Left colon (tissue), 2 donors: ENCODE measurements around the gene LRMDA. TPM values are rescaled to one million over a fixed set of nuclear protein-coding genes. Genes with fewer than 3 reads are reported as not detected.

Source experiments
- ATAC-seq: fragments of 200-7000 bp; cut with Tn5 transposase; one replicate; pipeline ENCODE4 v1.9.1; 2020; ENCODE audit warnings: mild to moderate bottlenecking, moderate library complexity
- DNase-seq, 2 donors: peaks; one replicate each; pipeline ENCODE4 v3.0.0-alpha.2; 2020
- intact Hi-C, 2 donors: fragments of 100-400 bp; cut with DNase I in 1 of 2; cut with micrococcal nuclease in 1 of 2; formaldehyde crosslinking; loops; one replicate each; pipeline versions ENCODE4 v1.11.2 to v1.14.0; 2022; cut with DNase I, micrococcal nuclease
- total RNA-seq, 2 donors: library from RNA; stranded (reverse); fragmentation: NEBNext Ultra II Directional; extraction: Animal tissue kit (Norgen Biotek cat#: 25700); gene quantifications; one replicate each; pipeline ENCODE4 v1.2.1, GENCODE V29; 2021
- donor health status: DM: no; HTN: no; CAD: no.
- donor health status: DM: yes; HTN: yes; CAD: no.

LRMDA gene
- total RNA-seq, 2 donors from 2014 or later: 8.1 to 10.6 TPM

- intact Hi-C loops: no loop called here
- DNase-seq (no peak), ATAC-seq (no peak)
These were observed 972.5 kb downstream of the LRMDA start for GRCh38 chr10:76403912-76404311.

DNA sequence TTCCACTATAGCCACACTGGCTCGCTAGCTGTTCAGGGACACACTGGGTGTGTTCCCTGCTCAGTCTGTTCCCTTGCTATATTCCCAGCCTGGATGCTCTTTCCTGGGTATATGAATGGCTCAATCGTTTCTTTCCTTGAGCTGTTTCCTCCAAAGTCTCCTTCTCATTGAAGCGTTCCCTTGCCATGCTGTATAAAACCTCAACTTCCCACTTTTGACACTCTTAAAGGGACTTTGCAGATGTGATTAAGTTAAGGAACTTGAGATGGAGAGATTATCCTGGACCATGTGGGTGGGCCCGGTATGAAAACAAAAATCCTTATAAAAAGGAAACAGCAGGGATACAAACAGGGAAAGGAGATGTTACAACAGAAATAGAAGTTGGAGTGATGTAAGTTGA lies 973.1 kb downstream of the LRMDA start:
- no peak for DNase-seq
- no peak for ATAC-seq
- intact Hi-C loops: no loop called here

- intact Hi-C loops: no loop called here
- ATAC-seq (no peak), DNase-seq (no peak)
These were observed 974.5 kb downstream of the LRMDA start for GRCh38 chr10:76405922-76406321.

- intact Hi-C loops: no loop called here
These were observed 977.2 kb downstream of the LRMDA start for GRCh38 chr10:76408646-76409045.

DNA sequence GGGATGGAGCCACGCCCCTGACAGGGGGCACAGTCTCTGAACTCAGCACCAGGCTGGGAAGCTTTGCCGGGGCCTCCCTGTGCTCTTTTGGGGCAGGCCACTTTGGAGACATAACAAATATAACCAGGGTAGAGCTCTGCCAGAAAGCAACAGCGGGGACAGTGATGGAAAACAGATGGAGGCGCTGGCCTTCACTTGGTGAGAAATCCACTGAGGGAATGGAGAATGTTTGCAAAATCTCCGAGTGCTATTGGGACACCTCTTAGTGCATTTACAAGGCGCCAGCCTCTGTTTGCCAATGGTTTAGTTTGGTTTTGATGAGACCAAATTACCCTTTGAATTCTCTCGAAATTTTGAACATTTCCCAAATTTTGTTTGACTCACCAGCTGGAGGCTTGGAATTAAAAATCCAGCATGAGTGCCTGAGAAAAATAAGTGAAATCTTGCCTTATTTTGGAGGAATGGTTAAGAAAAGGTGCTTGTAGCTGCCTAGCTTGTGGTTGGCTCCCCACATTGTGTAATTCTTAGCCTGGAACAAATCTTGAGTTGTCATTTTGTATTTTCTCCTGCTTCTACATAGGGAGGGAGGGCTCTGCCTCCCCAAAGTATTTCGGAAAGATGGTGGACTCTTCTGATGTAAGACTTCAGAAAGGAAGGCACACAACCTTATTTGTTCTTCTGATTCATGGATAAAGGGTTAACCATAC lies 980.5 kb downstream of the LRMDA start:
- DNase-seq (peak in 1 of 2 donors; percentile 35), ATAC-seq (no peak)
- intact Hi-C loops: no loop called here

More at GRCh38 chr10:76408646-76409045, 977.2 kb downstream of the LRMDA start:
- ATAC-seq: no peak
- DNase-seq: no peak

DNA sequence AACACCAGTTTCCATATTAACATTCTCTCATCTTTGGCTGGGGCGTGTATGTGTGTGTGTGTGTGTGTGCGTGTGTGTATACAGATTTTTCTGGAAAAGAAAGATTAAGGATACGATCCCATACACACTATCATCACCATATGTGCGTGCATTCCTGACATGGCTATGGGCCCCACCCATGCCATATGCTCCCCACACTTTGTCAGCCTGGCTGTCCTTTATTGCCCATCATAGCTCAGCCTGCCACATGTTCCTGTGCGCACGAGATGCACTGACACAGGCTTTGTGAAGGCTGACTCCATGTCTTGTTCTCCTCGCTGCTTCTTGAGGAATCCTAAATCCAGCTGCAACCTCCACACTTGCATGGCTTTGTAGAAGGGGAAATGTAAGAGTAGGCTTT lies 984.1 kb downstream of the LRMDA start:
- intact Hi-C loops: no loop called here
- DNase-seq (peak; percentile 42 to 45), ATAC-seq (peak; percentile 92)

DNA sequence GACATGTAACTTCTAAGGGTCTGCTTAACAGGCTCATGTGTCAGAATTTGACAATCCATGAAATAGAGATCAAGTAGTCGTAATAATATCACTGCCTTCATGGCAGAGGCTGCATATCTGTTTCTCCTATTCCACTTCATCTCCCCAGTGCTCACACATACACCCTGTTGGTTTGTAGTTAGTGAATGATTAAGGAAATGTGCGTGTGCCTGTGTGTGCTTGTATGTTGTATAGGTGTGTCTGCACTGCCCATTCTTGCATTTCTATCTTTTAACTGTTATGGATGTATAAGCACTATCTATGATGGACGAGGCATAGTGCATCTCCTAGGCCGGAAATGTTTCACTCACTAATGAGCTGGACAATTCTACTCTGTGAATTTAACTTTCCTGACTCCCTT lies 985.2 kb downstream of the LRMDA start:
- intact Hi-C loops: no loop called here
- ATAC-seq (peak; percentile 67), DNase-seq (no peak)

GRCh38 chr10:76420725-76421124 lies 989.3 kb downstream of the LRMDA start:
- no peak for DNase-seq
- intact Hi-C loops: no loop called here
- peak; percentile 81 for ATAC-seq

DNA sequence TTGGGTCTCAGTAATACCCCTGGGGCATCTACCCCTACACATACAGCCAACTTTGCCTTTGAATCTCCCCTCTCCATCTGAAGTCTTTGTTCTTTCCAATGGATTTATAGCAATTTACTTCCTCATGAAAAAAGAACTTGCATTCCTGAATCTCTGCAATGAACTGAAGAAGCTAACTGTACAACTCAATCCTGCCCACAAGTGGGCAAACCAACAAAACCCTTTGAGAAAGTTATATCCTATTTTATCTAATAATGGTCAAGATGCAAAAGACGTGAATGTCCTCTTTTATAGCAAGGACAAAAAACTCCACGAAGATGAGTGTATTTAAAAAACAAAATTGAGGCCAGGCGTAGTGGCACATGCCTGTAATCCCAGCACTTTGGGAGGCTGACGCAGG lies 991.3 kb downstream of the LRMDA start:
- DNase-seq (no peak), ATAC-seq (no peak)
- intact Hi-C loops: no loop called here

GRCh38 chr10:76428551-76429367 lies 997.3 kb downstream of the LRMDA start:
- ATAC-seq: no peak
- intact Hi-C loops: no loop called here
- no peak for DNase-seq

- ATAC-seq (no peak), DNase-seq (no peak)
- intact Hi-C loops: no loop called here
These were observed 998.1 kb downstream of the LRMDA start for GRCh38 chr10:76429368-76430060.

- intact Hi-C loops: no loop called here
- DNase-seq (no peak), ATAC-seq (no peak)
These were observed 998.7 kb downstream of the LRMDA start for GRCh38 chr10:76430061-76430645.

DNA sequence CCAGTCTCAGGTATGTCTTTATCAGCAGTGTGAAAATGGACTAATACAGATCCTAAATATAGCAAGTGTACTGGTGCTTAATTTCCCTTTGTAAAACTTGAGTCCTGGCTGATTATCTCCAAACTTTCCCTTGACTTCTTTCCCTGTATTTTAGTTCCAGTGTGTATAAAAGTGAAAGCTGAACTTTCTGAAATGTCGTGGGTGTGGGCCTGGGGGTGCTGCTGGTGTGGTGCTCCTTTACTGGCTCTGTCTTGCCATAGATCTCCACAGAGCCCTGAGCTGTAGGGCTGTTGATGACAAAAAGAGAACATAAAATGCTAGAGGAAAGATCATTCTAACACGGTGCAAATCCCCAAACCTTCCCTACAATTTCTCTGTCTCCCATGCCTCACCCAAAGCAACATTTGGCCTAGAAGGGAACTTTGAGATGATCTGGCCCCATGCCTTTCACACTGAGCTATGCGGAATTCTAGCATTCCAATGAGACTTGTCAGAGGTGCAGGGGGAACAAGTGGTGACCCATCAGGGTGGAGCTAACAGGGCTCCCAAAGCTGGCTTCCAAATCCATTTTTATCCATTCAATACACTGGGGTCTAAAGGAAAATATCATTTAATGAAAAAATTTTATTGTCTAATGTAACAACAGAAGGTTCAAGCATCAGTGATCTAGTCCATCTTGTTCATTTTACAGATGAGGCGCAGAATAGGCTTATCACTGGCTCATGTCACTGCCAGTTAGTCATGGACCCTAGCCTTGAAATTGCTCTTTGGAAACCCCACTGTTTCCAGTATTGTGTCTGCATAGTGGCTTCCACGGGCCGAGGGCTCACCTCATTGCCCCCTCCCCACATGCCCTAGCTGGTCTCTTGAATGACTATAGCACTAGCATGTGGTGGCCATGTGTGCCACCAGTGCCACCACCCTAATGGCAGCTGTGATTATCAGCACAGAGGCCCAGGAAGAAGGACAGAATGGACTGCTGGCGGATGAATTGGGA lies 1000.9 kb downstream of the LRMDA start:
- intact Hi-C loops: no loop called here
- ATAC-seq: no peak
- DNase-seq: no peak

GRCh38 chr10:76433161-76434005 lies 1002.0 kb downstream of the LRMDA start:
- ATAC-seq (no peak), DNase-seq (no peak)

DNA sequence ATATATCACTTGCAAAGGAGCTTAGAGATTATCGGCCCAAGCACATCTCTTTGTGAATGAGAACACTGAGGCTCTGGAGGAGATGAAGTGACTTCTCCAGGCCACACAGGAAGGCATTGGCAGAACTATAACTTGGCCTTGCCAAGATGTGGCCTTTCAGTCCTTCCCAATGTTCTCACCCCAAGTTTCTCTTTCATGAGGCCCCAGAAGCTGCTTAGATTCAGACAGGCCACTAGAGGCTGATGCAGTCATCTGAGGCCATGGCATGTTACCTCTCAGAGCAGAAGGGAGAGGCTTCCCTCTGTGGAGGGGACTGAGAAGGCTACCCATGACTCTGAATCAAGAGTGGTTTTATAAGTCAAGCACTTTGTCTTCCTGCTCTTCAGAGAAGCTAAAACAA lies 1003.7 kb downstream of the LRMDA start:
- no peak for ATAC-seq
- DNase-seq: no peak
- intact Hi-C loops: no loop called here

More at GRCh38 chr10:76433161-76434005, 1002.0 kb downstream of the LRMDA start:
- intact Hi-C loops: no loop called here

DNA sequence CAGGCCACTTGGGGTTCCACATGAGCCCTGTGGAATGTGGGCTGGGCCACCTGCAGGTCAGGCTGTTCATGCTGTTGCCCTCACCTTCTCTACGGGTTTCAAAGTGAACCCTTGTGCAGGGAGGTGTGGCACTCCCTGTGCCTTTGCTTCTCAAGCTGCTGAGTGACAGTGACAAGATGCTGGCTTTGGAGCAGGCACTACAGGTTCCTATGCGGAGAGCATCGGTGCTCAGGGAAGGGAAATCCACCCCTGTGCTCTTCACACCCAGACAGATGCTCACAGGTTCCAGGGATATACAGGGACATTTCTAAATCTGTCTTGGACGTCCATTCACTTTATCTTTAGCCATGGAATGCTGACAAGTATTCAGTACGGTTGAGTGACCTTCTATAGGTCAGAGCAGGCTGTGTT lies 1005.0 kb downstream of the LRMDA start:
- DNase-seq (no peak), ATAC-seq (no peak)
- intact Hi-C loops: no loop called here

DNA sequence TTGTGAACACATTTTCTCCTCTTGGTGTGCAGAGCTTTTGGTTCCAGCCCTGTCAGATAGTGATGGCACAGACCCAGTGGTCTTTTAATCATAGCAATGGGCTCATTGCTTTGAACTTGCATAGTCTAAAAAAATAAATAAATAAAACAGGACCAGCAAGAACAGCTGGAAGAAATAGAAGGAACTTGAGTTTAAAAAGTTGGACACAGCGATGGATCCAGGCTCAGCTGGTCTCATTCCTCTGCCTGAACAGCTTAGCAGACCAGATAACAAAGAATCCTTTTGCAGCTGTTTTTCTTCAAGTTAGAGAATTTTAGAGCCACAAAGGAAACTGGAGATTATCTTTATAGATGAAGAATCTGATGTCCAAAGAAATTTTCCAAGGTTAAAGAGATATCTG lies 1005.6 kb downstream of the LRMDA start:
- ATAC-seq (no peak), DNase-seq (no peak)
- intact Hi-C loops: no loop called here
